NB4 (cell line): ENCODE results near the gene ATP2A3.

ENCODE experiments used
- TF ChIP-seq, protein P1 (sequence below): IDR thresholded peaks from one replicate; pipeline ENCODE4 v1.5.1; 2012; ENCODE audit warnings: low read depth, low read length
- TF ChIP-seq, protein P2 (sequence below): IDR thresholded peaks from 2 replicates; pipeline ENCODE4 v1.6.1; 2011; ENCODE audit warnings: low read depth, low read length

DNA sequence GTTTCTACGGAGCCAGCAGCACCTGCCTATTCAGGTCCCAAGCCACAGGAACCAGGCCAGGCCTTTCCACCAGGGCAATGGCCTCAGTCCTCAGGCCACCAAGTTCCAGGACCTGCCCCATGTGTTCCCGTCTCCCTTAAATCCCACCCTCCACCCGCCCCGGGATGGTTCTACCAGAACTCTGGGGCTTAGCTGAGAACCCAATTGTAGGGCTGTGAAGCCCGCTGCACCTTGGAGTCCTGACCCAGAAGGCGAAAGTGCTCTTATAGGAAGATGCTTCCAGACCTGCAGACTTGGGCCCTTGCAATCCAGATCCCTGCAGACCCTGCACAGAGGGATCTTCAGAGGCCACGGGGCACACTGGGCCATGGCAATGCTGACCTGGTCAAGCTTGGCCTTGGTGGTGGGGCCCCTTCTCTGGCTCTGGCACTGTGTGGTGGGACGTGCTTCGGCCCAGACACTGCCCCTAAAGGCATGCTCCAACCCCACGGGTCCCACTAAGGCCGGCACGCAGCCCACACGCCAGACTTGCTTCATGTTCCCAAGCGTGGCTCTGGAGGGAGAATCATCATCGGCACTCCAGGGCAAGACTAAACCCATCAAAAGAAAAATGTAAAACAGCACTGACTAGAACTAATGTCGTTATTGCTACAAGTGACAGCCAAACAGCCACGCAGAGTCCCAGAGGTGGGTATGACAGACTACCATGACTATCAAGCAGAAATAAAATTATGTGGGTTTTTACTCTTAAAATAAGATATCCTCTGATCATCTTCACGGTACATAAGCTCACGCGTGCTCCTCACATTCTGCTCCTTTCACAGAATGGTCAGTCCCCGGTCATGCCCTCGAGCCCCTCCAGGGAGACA is 41.3 kb upstream of the ATP2A3 start:
- TF ChIP-seq, protein P1, sequence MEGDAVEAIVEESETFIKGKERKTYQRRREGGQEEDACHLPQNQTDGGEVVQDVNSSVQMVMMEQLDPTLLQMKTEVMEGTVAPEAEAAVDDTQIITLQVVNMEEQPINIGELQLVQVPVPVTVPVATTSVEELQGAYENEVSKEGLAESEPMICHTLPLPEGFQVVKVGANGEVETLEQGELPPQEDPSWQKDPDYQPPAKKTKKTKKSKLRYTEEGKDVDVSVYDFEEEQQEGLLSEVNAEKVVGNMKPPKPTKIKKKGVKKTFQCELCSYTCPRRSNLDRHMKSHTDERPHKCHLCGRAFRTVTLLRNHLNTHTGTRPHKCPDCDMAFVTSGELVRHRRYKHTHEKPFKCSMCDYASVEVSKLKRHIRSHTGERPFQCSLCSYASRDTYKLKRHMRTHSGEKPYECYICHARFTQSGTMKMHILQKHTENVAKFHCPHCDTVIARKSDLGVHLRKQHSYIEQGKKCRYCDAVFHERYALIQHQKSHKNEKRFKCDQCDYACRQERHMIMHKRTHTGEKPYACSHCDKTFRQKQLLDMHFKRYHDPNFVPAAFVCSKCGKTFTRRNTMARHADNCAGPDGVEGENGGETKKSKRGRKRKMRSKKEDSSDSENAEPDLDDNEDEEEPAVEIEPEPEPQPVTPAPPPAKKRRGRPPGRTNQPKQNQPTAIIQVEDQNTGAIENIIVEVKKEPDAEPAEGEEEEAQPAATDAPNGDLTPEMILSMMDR: no peak
- TF ChIP-seq, protein P2, sequence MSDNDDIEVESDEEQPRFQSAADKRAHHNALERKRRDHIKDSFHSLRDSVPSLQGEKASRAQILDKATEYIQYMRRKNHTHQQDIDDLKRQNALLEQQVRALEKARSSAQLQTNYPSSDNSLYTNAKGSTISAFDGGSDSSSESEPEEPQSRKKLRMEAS: no peak
